Tibial artery (tissue), 4 donors: ENCODE measurements around the gene PFN3.

Experiments
- DNase-seq, 2 donors: peaks; one replicate each; pipeline ENCODE4 v3.0.0-alpha.2; 2019
- H3K27ac ChIP-seq, 2 donors: fragments of 200-600 bp; sonication (generic) in 1 of 2; 1 replicate in 1 of 2; 2 replicates in 1 of 2; pipeline ENCODE4 v1.5.1; 2018 to 2019; ENCODE audit warnings: mild to moderate bottlenecking in 1 of 2
- H3K27me3 ChIP-seq, 2 donors: fragments of 200-600 bp; sonication (generic) in 1 of 2; one replicate each; pipeline versions ENCODE4 v1.5.1 to v1.6.0; 2016 to 2019
- H3K36me3 ChIP-seq, 3 donors: fragments of 200-600 bp; sonication (generic) in 2 of 3; one replicate each; pipeline ENCODE4 v1.5.1; 2016 to 2019; ENCODE audit warnings: mild to moderate bottlenecking in 2 of 3
- H3K4me1 ChIP-seq, 4 donors: fragments of 200-600 bp; sonication (generic) in 2 of 4; 1 replicate in 3 of 4; 2 replicates in 1 of 4; pipeline ENCODE4 v1.5.1; 2016 to 2019
- H3K4me3 ChIP-seq, 2 donors: fragments of 200-600 bp; sonication (generic) in 1 of 2; 1 replicate in 1 of 2; 2 replicates in 1 of 2; pipeline ENCODE4 v1.5.1; 2018 to 2019; ENCODE audit warnings: mild to moderate bottlenecking in 2 of 2
- H3K9me3 ChIP-seq, 3 donors: fragments of 200-600 bp; sonication (generic) in 1 of 3; one replicate each; pipeline ENCODE4 v1.5.1; 2016 to 2019
- CTCF ChIP-seq, 2 experiments: fragments of 200-600 bp in 1 of 2; fragments of 450-650 bp in 1 of 2; IDR thresholded peaks; one replicate each; pipeline ENCODE4 v1.5.1; 2017 to 2019; ENCODE audit warnings: antibody characterized with exemption in 2 of 2, mild to moderate bottlenecking in 1 of 2, moderate library complexity in 1 of 2
- intact Hi-C: fragments of 100-400 bp; cut with DNase I; formaldehyde crosslinking; loops from one replicate; pipeline ENCODE4 v1.15.0; 2023; ENCODE audit warnings: low total_unique reads

The PFN3 gene

GRCh38 chr5:177431317-177432142 lies 31.1 kb upstream of the PFN3 start:
- no peak for TF ChIP-seq CTCF (IDR thresholded peaks at IDR 0.05)
- no peaks in the 10 kb centered on the region for H3K9me3 ChIP-seq
- peaks cover 49 to 65% (median 61%) of the 10 kb centered on the region in 3 donors for H3K36me3 ChIP-seq
- DNase-seq, result no peak
- intact Hi-C loops, result no loop called here
- no peaks in the 10 kb centered on the region for H3K27me3 ChIP-seq
- peaks cover 0 to 39% (median 14%) of the 10 kb centered on the region in 4 donors for H3K4me1 ChIP-seq
- no peak overlapping the region for H3K4me3 ChIP-seq
- no peak overlapping the region for H3K27ac ChIP-seq

GRCh38 chr5:177430972-177431316 lies 30.5 kb upstream of the PFN3 start:
- intact Hi-C loops, result no loop called here
- DNase-seq, result no peak
- no peak for TF ChIP-seq CTCF (IDR thresholded peaks at IDR 0.05)
- Histone ChIP-seq H3K9me3 (no peaks in the 10 kb centered on the region), H3K27me3 (no peaks in the 10 kb centered on the region), H3K4me1 (peaks cover 0 to 39% (median 14%) of the 10 kb centered on the region in 4 donors), H3K4me3 (no peak overlapping the region), H3K36me3 (peaks cover 43 to 59% (median 55%) of the 10 kb centered on the region in 3 donors), H3K27ac (no peak overlapping the region)

GRCh38 chr5:177430140-177430951 lies 29.9 kb upstream of the PFN3 start:
- H3K36me3 ChIP-seq, result peaks cover 37 to 53% (median 49%) of the 10 kb centered on the region in 3 donors
- no peak for DNase-seq
- H3K4me1 ChIP-seq, result peaks cover 0 to 44% (median 16%) of the 10 kb centered on the region in 4 donors
- intact Hi-C loops, result no loop called here
- H3K27ac ChIP-seq, result no peak overlapping the region
- no peaks in the 10 kb centered on the region for H3K27me3 ChIP-seq
- no peak for TF ChIP-seq CTCF (IDR thresholded peaks at IDR 0.05)
- H3K4me3 ChIP-seq, result no peak overlapping the region
- no peaks in the 10 kb centered on the region for H3K9me3 ChIP-seq

GRCh38 chr5:177429248-177430040 lies 29.0 kb upstream of the PFN3 start:
- no peak overlapping the region for H3K27ac ChIP-seq
- H3K4me3 ChIP-seq, result no peak overlapping the region

More at GRCh38 chr5:177429248-177430040, 29.0 kb upstream of the PFN3 start:
- peak in 1 of 2 donors; percentile 66 for DNase-seq
- H3K36me3 ChIP-seq, result peaks cover 28 to 44% (median 40%) of the 10 kb centered on the region in 3 donors
- no peaks in the 10 kb centered on the region for H3K27me3 ChIP-seq
- TF ChIP-seq CTCF (IDR thresholded peaks at IDR 0.05), result no peak
- intact Hi-C loops, result no loop called here
- H3K4me1 ChIP-seq, result peaks cover 0 to 45% (median 17%) of the 10 kb centered on the region in 4 donors
- no peaks in the 10 kb centered on the region for H3K9me3 ChIP-seq
